Measurements from ENCODE around the gene PDZD7. TPM values are rescaled to one million over a fixed set of nuclear protein-coding genes. Genes with fewer than 3 reads are reported as not detected.

The PDZD7 gene
- total and polyA plus RNA-seq, 9 of the 15 experiments (the other 6 are each of a cell fraction or from before 2014, with no cell fraction given), result 0.04 to 0.24 (median 0.08) TPM; not detected in 3

DNA sequence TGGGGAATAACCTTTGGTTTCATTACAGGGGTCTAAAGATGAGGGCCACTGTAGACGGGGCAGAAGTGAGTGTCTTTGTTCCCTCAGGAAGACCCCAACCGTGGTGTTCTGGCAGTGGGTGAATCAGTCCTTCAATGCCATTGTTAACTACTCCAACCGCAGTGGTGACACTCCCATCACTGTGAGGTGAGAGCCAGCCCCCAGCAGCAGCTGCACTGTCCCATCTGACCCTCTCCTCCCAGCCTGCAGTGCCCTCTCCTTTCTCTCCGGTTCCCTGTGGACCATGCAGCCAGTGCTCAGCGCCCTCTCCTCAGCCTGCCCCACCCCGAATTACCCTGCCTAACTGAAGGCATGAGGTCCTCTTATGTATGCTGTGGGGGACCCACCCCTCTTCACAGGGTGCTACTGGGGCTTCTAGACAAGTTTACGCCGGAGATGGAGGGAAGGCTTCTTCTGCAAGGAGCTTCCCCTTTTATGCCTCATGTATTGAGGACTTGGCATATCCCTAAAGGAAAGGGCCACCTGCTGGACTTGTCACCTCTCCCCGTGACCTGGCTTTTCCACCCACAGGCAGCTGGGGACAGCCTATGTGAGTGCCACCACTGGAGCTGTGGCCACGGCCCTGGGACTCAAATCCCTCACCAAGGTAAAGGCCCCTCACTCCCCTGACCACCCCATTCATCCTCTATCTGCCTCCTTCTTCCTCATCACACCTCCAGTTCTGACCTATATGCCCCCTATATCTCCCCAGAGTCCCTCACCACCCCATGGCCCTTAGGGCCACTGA is 5.2 kb upstream of the PDZD7 start:
- no peak overlapping the region for H2AFZ ChIP-seq (ENCODE audit: low read depth, low read length)
- H3K9me3 ChIP-seq (replicated peaks; ENCODE audit: control insufficient read depth, insufficient read depth, low read depth, low read length), result no peaks in the 10 kb centered on the region
- H3K79me2 ChIP-seq (ENCODE audit: control insufficient read depth, insufficient read depth, low read length), result no peaks in the 10 kb centered on the region
- FAIRE-seq (no peak), DNase-seq (ENCODE audit: extremely low read depth in 1 of 4, low spot score in 3 of 4) (no peak), ATAC-seq (no peak)
- no peaks in the 10 kb centered on the region for H3K36me3 ChIP-seq (ENCODE audit: control insufficient read depth, insufficient read depth, low read length)
- H4K20me1 ChIP-seq (replicated peaks; ENCODE audit: control insufficient read depth, insufficient read depth, low read length), result no peaks in the 10 kb centered on the region
- no TSS peak for BruUV-seq (replicated peaks)
- H3K27ac ChIP-seq (ENCODE audit: extremely low read depth, low read depth, low read length), result no peak overlapping the region
- WGBS (ENCODE audit: insufficient coverage, low coverage, missing lambda C conversion rate), result 17% methylated on average over 6 of the region's 10 CpGs
- no peak overlapping the region for H3K4me3 ChIP-seq
- H3K4me1 ChIP-seq (replicated peaks in 1 of 2; ENCODE audit: control insufficient read depth in 2 of 2, insufficient read depth in 2 of 2, low read length in 2 of 2), result peaks cover 12 to 28% of the 10 kb centered on the region in 2 experiments; a peak in 4 of 5 replicates
- H3K9ac ChIP-seq (ENCODE audit: insufficient read depth in 1 of 2, low read depth in 2 of 2, low read length in 2 of 2), result no peak overlapping the region; a peak in 1 of 4 replicates
- in situ Hi-C loops (cut with MboI) (no loop called here), intact Hi-C loops (cut with micrococcal nuclease) (loop anchor here (10.0 kb wide), 1 partner anchor 409 kb away; no protein-coding TSS in a partner anchor)
- no peaks in the 10 kb centered on the region for H3K27me3 ChIP-seq (ENCODE audit: control insufficient read depth in 2 of 2, insufficient read depth in 2 of 2, low read length in 2 of 2)
- ChIA-PET POLR2A (interaction anchor here (0.6 kb wide), 2 partner anchors 15 to 140 kb away, joined by 3 to 4 read pairs; no protein-coding TSS in a partner anchor), CTCF (ENCODE audit: low intra/inter-chr PET ratio) (no interaction called here)
- H3K9me1 ChIP-seq (ENCODE audit: control insufficient read depth, insufficient read depth, low read length), result no peaks in the 10 kb centered on the region
- no peak for TF ChIP-seq ETS2 (tag; IDR thresholded peaks at IDR 0.05; ENCODE audit: borderline replicate concordance, poor library complexity, severe bottlenecking)
- no peak for TF ChIP-seq STAT5A (IDR thresholded peaks at IDR 0.05; ENCODE audit: borderline replicate concordance, low read length)
- TF ChIP-seq, protein P1, sequence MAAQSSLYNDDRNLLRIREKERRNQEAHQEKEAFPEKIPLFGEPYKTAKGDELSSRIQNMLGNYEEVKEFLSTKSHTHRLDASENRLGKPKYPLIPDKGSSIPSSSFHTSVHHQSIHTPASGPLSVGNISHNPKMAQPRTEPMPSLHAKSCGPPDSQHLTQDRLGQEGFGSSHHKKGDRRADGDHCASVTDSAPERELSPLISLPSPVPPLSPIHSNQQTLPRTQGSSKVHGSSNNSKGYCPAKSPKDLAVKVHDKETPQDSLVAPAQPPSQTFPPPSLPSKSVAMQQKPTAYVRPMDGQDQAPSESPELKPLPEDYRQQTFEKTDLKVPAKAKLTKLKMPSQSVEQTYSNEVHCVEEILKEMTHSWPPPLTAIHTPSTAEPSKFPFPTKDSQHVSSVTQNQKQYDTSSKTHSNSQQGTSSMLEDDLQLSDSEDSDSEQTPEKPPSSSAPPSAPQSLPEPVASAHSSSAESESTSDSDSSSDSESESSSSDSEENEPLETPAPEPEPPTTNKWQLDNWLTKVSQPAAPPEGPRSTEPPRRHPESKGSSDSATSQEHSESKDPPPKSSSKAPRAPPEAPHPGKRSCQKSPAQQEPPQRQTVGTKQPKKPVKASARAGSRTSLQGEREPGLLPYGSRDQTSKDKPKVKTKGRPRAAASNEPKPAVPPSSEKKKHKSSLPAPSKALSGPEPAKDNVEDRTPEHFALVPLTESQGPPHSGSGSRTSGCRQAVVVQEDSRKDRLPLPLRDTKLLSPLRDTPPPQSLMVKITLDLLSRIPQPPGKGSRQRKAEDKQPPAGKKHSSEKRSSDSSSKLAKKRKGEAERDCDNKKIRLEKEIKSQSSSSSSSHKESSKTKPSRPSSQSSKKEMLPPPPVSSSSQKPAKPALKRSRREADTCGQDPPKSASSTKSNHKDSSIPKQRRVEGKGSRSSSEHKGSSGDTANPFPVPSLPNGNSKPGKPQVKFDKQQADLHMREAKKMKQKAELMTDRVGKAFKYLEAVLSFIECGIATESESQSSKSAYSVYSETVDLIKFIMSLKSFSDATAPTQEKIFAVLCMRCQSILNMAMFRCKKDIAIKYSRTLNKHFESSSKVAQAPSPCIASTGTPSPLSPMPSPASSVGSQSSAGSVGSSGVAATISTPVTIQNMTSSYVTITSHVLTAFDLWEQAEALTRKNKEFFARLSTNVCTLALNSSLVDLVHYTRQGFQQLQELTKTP (IDR thresholded peaks at IDR 0.05; ENCODE audit: low read depth in 1 of 2, partially characterized antibody in 2 of 2), result no peak
- TF ChIP-seq MTA1 (IDR thresholded peaks at IDR 0.05; ENCODE audit: borderline replicate concordance), result no peak
- TF ChIP-seq STAG1 (CRISPR knock-in tag; IDR thresholded peaks at IDR 0.05; ENCODE audit: borderline replicate concordance), result no peak
- TF ChIP-seq, protein P2, sequence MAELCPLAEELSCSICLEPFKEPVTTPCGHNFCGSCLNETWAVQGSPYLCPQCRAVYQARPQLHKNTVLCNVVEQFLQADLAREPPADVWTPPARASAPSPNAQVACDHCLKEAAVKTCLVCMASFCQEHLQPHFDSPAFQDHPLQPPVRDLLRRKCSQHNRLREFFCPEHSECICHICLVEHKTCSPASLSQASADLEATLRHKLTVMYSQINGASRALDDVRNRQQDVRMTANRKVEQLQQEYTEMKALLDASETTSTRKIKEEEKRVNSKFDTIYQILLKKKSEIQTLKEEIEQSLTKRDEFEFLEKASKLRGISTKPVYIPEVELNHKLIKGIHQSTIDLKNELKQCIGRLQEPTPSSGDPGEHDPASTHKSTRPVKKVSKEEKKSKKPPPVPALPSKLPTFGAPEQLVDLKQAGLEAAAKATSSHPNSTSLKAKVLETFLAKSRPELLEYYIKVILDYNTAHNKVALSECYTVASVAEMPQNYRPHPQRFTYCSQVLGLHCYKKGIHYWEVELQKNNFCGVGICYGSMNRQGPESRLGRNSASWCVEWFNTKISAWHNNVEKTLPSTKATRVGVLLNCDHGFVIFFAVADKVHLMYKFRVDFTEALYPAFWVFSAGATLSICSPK (IDR thresholded peaks at IDR 0.05; ENCODE audit: borderline replicate concordance), result no peak
- no peak for TF ChIP-seq MAFF (IDR thresholded peaks at IDR 0.05; ENCODE audit: low read length)
- TF ChIP-seq, protein P3, sequence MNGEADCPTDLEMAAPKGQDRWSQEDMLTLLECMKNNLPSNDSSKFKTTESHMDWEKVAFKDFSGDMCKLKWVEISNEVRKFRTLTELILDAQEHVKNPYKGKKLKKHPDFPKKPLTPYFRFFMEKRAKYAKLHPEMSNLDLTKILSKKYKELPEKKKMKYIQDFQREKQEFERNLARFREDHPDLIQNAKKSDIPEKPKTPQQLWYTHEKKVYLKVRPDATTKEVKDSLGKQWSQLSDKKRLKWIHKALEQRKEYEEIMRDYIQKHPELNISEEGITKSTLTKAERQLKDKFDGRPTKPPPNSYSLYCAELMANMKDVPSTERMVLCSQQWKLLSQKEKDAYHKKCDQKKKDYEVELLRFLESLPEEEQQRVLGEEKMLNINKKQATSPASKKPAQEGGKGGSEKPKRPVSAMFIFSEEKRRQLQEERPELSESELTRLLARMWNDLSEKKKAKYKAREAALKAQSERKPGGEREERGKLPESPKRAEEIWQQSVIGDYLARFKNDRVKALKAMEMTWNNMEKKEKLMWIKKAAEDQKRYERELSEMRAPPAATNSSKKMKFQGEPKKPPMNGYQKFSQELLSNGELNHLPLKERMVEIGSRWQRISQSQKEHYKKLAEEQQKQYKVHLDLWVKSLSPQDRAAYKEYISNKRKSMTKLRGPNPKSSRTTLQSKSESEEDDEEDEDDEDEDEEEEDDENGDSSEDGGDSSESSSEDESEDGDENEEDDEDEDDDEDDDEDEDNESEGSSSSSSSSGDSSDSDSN (IDR thresholded peaks at IDR 0.05; ENCODE audit: borderline replicate concordance in 1 of 2, low read depth in 2 of 2, low read length in 2 of 2), result no peak
- TF ChIP-seq BRD4 (IDR thresholded peaks at IDR 0.05), result no peak
- TF ChIP-seq ZBED1 (IDR thresholded peaks at IDR 0.05), result no peak
- no peak overlapping the region for H3K4me2 ChIP-seq (ENCODE audit: insufficient read depth, low read length)
